Chondrocyte (in vitro differentiated cells): Measurements from ENCODE around the gene NAV2. TPM values are rescaled to one million over a fixed set of nuclear protein-coding genes. Genes with fewer than 3 reads are reported as not detected.

Source experiments
- DNase-seq: peaks from one replicate; pipeline ENCODE4 v3.0.0; 2021; ENCODE audit warnings: mixed read lengths, low spot score
- H3K27ac Mint-ChIP-seq: one replicate; pipeline ENCODE4 v1.8.0; 2021; ENCODE audit warnings: mild to moderate bottlenecking, moderate library complexity, mixed read lengths; ENCODE audit not compliant: unreplicated experiment
- H3K27me3 Mint-ChIP-seq: 2 replicates; pipeline ENCODE4 v1.8.0; 2021; ENCODE audit warnings: low read depth, mixed read lengths
- H3K36me3 Mint-ChIP-seq: 2 replicates; pipeline ENCODE4 v1.8.0; 2021; ENCODE audit warnings: low read depth, mixed read lengths
- H3K4me1 Mint-ChIP-seq: 2 replicates; pipeline ENCODE4 v1.8.0; 2021; ENCODE audit warnings: low read depth, mild to moderate bottlenecking, mixed read lengths
- H3K4me3 Mint-ChIP-seq: one replicate; pipeline ENCODE4 v1.8.0; 2021; ENCODE audit warnings: mild to moderate bottlenecking, moderate library complexity, mixed read lengths; ENCODE audit not compliant: unreplicated experiment
- H3K9me3 Mint-ChIP-seq: 2 replicates; pipeline ENCODE4 v1.8.0; 2021; ENCODE audit warnings: low read depth, mixed read lengths
- CTCF ChIP-seq: fragments of 200-600 bp; sonication (generic); IDR thresholded peaks from 2 replicates; pipeline ENCODE4 v1.5.0; 2021; ENCODE audit warnings: antibody characterized with exemption, mild to moderate bottlenecking, moderate library complexity
- total RNA-seq: library from RNA; stranded (reverse); gene quantifications from 3 replicates; pipeline ENCODE4 v1.2.1, GENCODE V29; 2021

The NAV2 gene
- total RNA-seq, 1 donor from 2014 or later: 87.0 TPM

- peaks cover 28% of the 10 kb centered on the region for H3K36me3 Mint-ChIP-seq
- TF ChIP-seq CTCF: no peak
- H3K9me3 Mint-ChIP-seq: peaks cover 9% of the 10 kb centered on the region
- H3K4me1 Mint-ChIP-seq: peaks cover 9% of the 10 kb centered on the region
- H3K27me3 Mint-ChIP-seq: no peaks in the 10 kb centered on the region
- H3K27ac Mint-ChIP-seq: no peak overlapping the region
- no peak overlapping the region for H3K4me3 Mint-ChIP-seq
- DNase-seq: no peak
Measured at GRCh38 chr11:19834771-19835170, 122.1 kb downstream of the NAV2 start.

GRCh38 chr11:19836666-19837065 lies 124.0 kb downstream of the NAV2 start:
- Mint-ChIP-seq H3K9me3 (peaks cover 9% of the 10 kb centered on the region), H3K36me3 (peaks cover 28% of the 10 kb centered on the region), H3K4me1 (peaks cover 9% of the 10 kb centered on the region), H3K27me3 (no peaks in the 10 kb centered on the region), H3K27ac (no peak overlapping the region), H3K4me3 (no peak overlapping the region)
- DNase-seq: no peak
- TF ChIP-seq CTCF: no peak

- no peak for TF ChIP-seq CTCF
- H3K4me3 Mint-ChIP-seq: no peak overlapping the region
- H3K9me3 Mint-ChIP-seq: no peaks in the 10 kb centered on the region
- H3K27me3 Mint-ChIP-seq: no peaks in the 10 kb centered on the region
- no peak for DNase-seq
- H3K4me1 Mint-ChIP-seq: peaks cover 18% of the 10 kb centered on the region
- H3K27ac Mint-ChIP-seq: peak overlapping the region; percentile 42
- peaks cover 18% of the 10 kb centered on the region for H3K36me3 Mint-ChIP-seq
Measured at GRCh38 chr11:19838994-19839768, 126.5 kb downstream of the NAV2 start.

GRCh38 chr11:19840961-19841360 lies 128.3 kb downstream of the NAV2 start:
- no peak overlapping the region for H3K27ac Mint-ChIP-seq
- no peaks in the 10 kb centered on the region for H3K27me3 Mint-ChIP-seq
- H3K4me3 Mint-ChIP-seq: no peak overlapping the region
- DNase-seq: no peak
- no peaks in the 10 kb centered on the region for H3K9me3 Mint-ChIP-seq
- peaks cover 14% of the 10 kb centered on the region for H3K4me1 Mint-ChIP-seq
- H3K36me3 Mint-ChIP-seq: peaks cover 21% of the 10 kb centered on the region
- no peak for TF ChIP-seq CTCF

GRCh38 chr11:19842505-19842904 lies 129.9 kb downstream of the NAV2 start:
- Mint-ChIP-seq H3K27me3 (no peaks in the 10 kb centered on the region), H3K36me3 (peaks cover 20% of the 10 kb centered on the region), H3K9me3 (no peaks in the 10 kb centered on the region), H3K4me1 (peaks cover 24% of the 10 kb centered on the region), H3K4me3 (no peak overlapping the region), H3K27ac (no peak overlapping the region)
- DNase-seq: no peak
- TF ChIP-seq CTCF: no peak
